ENCODE results near the gene HOXC10.

DNA sequence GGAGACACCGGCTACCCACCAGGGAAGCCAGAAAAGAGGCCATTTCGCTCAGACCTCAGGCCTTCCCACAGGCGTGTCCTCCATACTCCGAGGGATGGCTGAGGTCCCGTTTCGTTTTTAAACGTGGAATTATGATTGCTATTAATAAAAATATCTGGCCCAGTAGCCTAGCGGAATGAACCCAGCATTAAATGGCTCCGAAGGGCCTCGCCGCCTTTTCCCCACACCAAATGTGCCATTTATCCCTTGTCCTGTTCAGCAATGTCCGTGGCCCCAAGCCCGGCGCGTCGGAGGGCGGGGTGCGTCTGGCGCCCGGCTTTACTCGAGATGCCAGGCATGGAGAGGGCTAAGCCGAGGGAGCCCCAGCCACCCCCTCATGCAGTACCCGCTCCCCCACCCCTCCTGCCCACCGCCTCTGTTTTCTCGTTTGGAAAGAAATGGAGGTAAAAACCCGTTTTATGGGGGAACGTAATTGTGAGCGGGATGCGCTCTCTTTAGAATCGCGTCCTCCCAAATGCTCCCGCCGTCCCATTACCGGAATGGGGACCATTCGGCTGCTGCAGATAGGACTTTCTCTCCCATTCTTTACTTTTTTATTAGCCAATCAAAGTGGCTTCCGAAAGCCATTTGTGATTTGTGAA is 29.6 kb downstream of the HOXC10 start:
- TF ChIP-seq POLR2AphosphoS5 (IDR thresholded peaks at IDR 0.05; ENCODE audit: borderline replicate concordance, low read depth, low read length) (no peak), FOXP2 (optimal IDR thresholded peaks at IDR 0.05; ENCODE audit: control extremely low read depth, extremely low read length, insufficient read depth) (no peak)

Data from SK-N-MC (cell line).